Measurements from ENCODE around the gene INPP1.

Gene INPP1

GRCh38 chr2:190365499-190366204 lies 22.3 kb downstream of the INPP1 start:
- no peak for DNase-seq

DNA sequence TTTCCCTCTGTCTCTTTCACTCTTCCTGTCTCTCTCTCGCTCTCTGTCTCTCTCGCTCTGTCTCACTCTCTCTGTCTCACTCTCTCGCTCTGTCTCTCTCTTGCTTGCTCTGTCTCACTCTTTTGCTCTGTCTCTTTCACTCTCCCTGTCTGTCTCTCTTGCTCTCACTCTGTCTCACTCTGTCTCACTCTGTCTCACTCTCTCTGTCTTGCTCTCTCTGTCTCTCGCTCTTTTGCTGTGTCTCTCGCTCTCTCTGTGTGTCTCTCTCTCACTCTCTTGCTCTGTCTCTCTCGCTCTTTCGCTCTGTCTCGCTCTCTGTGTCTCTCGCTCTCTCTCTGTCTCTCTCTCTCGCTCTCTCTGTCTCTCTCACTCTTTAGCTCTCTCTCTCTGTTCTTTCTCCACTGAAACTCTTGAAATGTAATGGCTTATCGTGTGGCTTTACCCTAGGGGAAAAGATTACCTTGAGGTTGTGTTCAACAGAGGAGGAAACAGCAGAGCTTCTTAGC lies 22.9 kb downstream of the INPP1 start:
- DNase-seq: no peak

- no peak for DNase-seq
Measured at GRCh38 chr2:190367091-190367490, 23.7 kb downstream of the INPP1 start.

GRCh38 chr2:190369635-190370034 lies 26.2 kb downstream of the INPP1 start:
- no peak for DNase-seq

- no peak for DNase-seq
Measured at GRCh38 chr2:190376083-190376482, 32.7 kb downstream of the INPP1 start.

GRCh38 chr2:190376591-190377245 lies 33.3 kb downstream of the INPP1 start:
- DNase-seq: no peak

DNA sequence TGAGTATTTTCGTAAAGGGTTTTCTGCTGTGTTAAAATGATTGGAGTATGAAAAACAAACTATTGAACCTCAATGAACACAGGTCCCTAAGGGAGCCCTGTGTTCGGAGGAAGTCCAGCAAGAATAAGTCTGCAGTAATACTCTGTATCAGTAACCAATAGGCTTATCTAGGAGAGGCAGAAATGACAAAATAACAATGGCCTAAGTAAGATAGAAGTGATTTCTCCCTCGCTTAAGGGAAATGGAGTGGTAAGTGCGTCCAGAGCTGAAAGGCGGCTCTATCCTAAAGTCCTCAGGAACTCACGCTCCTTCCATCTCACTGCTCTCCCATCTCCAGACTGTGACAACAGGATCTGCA lies 35.5 kb downstream of the INPP1 start:
- no peak for DNase-seq

DNA sequence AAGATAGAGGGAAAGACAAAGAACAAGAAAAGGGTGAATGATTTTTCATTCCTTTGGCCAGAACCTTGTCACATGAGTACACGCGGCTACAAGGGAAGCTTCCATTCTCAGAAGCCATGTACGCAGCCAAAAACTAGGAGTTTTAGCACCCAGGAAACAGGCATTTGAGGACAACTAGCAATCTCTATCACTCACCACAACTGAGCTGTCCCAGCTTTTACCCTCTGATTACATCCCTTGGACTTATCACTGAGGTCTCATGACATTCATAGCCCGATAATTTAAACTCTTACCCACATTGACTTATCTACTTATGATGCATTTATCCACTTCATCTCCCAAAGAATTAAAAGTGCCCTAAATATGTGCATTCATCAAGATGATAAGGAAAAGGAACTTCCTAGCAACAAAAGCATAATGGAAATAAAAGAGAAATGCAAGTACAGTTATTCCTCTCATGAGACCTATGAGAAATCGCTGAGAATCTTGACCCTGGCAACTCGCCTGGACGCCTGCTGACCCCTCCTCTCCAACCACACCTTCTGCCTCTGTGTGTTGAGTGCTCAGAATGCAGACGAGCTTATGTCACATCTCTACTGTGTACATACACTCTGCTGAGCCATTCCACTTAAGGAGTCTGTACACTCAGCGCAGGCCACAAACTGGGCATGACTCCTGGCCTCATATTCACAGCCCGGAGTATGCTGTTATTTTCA lies 36.0 kb downstream of the INPP1 start:
- no peak for DNase-seq

DNA sequence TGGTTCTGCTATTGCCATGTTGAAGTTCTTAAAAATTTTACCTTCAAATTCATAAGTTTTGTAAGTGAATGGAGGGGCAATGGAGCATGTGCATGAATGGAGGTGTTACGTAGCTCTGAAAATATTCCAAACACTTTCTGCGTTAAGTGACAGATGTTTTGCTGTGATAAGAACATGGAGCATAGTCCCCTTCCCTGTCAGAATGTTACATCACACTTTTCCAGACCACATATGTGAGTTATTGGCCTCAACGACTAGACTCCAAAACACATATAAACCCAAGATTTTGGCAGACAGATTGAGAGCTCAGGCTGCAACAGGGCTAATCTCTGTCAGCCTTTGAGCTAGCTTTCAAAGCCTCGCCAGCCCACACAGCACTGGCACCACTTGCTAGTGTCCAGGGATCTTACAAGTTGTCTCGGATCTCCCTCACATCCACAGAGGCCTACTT lies 37.6 kb downstream of the INPP1 start:
- DNase-seq: no peak

GRCh38 chr2:190382851-190383250 lies 39.5 kb downstream of the INPP1 start:
- peak; percentile 46 for DNase-seq

DNA sequence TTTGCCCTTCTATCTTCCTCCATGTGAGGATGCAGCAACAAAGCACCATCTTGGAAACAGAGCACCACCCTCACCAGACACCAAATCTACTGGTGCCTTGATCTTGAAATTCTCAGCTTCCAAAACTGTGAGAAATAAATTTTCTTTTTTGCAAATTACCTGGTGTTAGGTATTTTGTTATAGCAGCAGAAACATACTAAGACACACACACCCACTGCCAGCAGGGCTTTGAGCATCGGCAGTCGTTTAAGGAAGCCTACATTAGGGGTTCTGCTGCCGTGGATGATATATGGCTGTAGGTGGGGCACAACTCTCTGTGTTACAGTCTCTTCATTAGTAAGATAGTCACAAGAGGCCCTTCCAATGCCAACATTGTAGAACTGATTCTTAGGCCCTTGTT lies 44.0 kb downstream of the INPP1 start:
- no peak for DNase-seq

GRCh38 chr2:190396271-190396670 lies 52.9 kb downstream of the INPP1 start:
- no peak for DNase-seq

DNA sequence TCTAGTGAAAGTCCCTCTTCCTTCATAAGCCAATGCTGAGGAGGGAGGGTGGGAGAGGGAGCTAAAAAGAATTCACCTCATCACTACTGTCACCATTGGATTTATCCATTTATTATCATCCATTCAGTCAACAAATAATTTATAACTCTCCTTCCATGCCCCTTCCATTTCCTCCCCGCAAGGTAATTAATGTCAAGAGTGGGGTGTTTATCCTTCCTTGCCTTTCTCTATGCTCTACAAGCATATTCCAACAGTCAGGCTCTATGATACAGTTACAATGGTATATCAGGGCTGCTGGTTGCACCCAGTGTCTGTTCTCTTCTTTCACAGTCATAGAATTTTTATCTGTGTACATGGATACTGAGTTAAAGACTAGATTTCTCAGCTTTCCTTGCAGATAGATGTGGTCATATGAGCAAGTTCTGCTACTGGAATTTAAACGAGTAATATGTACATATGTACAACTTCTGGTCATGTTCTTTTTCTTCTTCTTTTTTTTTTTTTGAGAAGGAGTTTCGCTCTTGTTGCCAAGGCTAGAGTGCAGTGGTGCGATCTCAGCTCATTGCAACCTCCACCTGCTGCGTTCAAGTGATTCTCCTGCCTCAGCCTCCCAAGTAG lies 59.7 kb downstream of the INPP1 start:
- DNase-seq: no peak

GRCh38 chr2:190404487-190404886 lies 61.1 kb downstream of the INPP1 start:
- DNase-seq: no peak

DNA sequence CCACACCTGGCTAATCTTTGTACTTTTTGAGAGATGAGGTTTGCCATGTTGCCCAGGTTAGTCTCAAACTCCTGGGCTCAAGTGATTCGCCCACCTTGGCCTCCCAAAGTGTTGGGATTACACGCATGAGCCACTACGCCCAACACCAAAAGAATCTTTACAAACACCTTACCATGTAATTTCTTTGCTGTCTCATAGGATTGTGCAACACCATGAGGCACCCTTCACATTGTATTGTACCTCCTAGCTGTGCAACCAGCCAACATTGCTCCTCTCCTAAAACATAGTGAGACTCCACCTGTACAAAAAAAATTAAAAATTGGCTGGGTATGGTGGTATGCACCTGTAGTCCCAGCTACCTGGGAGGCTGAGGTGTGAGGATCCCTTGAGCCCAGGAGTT lies 61.7 kb downstream of the INPP1 start:
- no peak for DNase-seq

- DNase-seq: no peak
Measured at GRCh38 chr2:190405995-190406394, 62.6 kb downstream of the INPP1 start.

GRCh38 chr2:190406805-190407204 lies 63.4 kb downstream of the INPP1 start:
- DNase-seq: no peak

GRCh38 chr2:190407246-190407661 lies 63.9 kb downstream of the INPP1 start:
- DNase-seq: no peak

- DNase-seq: peak; percentile 27
Measured at GRCh38 chr2:190407662-190408537, 64.5 kb downstream of the INPP1 start, which contains the start of gene MFSD6. Gene MFSD6, plus strand, starts transcription at chr2:190408355. Its CDS starts 27,675 bp downstream, at chr2:190436030.

- peak; percentile 29 for DNase-seq
Measured at GRCh38 chr2:190408538-190409271, 65.3 kb downstream of the INPP1 start.

DNA sequence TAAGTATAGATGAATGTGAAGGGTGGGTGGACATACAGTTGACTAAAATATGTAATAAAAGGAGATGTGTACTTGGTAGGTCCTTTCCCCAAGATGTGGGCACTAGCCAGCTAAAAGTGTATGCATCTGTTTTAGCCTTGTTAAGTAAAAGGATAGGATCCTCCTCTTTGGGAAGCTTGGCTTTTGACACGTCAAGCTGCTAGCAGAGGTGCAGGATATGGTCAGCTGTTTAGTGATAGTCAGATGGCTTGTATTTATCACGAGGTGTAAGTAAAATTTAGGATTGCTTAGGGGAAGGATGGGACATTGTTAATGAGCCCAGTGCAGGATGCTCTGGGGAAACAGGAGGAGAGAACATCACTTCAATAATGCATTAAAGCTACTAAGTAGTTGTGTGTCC lies 66.2 kb downstream of the INPP1 start:
- peak; percentile 37 for DNase-seq

- peak; percentile 26 for DNase-seq
Measured at GRCh38 chr2:190410166-190410565, 66.8 kb downstream of the INPP1 start.
